Measurements from ENCODE around the gene TMEM150B. TPM values are rescaled to one million over a fixed set of nuclear protein-coding genes. Genes with fewer than 3 reads are reported as not detected.

TMEM150B gene
- total RNA-seq, 1 experiment from 2014 or later, result not detected

DNA sequence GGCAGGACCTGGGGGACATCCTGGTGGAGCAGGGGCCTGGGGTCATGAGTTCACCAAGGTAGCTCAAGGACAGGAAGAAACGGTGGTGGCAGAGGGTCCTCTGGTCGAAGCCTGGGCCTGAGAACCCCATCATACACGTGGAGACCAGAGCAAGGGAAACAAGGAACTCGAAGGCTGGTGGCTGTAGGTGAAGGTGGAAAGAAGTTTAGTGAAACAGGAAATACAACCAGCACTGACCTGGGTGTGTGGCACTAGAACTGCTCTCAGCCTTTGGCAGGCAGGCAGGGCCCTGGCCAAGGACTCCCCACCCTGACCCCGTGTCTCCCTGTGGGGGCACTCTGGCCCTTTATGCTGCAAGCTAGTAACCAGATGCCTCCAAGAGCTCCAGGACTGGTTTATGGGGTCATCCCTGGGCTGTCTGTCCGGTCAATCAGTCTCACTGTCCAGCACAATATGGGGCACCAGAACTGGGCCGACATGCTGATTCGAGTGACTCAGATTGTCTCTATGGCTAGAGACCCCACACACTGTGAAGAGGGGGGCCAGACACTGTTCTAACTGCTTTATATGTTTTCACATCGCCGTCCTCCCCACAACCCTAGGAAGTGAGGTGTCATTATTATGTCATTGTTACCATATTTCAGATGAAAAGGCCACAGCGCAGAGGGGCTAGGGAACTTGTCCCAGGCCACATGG, 25.6 kb upstream of the TMEM150B start:
- peak in 1 of 2 experiments; percentile 49 for DNase-seq (ENCODE audit: low read depth in 1 of 2, low spot score in 2 of 2)
- Histone ChIP-seq H3K27ac (no peak overlapping the region), H3K4me3 (no peak overlapping the region), H3K27me3 (replicated peaks) (peaks cover 29% of the 10 kb centered on the region), H3K36me3 (no peaks in the 10 kb centered on the region), H3K4me1 (replicated peaks) (peaks cover 33% of the 10 kb centered on the region), H3K9me3 (replicated peaks) (peaks cover 3% of the 10 kb centered on the region; the same call in 1 of the 2 replicates)

DNA sequence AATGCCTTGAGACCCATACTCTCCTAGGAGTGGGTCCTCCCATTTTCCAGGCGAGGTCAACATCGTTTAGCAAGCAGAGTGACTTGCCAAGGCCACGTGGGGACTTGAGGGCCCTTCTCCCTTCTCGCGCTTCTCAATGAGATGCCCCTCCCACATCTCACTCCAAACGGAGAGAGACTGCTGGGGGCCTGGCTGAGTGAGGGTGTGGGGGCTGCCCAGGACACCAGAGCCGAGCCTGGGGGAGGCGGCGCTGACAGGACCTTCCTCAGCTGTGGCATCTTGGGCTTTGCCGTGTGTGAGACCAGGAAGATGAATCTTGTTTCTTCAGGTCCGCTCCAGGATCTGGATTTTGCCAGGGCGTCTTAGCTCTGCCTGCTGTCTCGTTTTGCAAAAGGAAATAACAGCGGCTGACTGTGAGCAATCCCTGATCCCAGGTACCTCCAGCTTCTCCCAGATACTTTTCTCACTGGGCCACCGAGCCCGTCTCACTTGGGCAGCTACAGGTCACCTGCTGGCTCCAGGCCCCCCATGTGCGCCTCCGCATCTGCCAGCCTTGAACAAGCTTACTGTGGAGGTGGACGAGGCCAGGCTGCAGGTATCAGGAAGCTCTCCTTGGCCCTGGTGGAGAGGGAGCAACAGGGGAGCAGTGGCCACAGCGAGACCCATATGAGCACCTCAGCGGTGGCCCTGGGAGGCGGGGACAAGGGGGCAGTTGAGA, 23.3 kb upstream of the TMEM150B start:
- DNase-seq (ENCODE audit: low read depth in 1 of 2, low spot score in 2 of 2), result no peak
- no peak overlapping the region for H3K27ac ChIP-seq
- H3K4me3 ChIP-seq, result no peak overlapping the region
- H3K9me3 ChIP-seq (replicated peaks), result no peaks in the 10 kb centered on the region; the same call in 1 of the 2 replicates
- H3K4me1 ChIP-seq (replicated peaks), result peaks cover 26% of the 10 kb centered on the region
- H3K36me3 ChIP-seq, result no peaks in the 10 kb centered on the region
- peaks cover 14% of the 10 kb centered on the region for H3K27me3 ChIP-seq (replicated peaks)

GRCh38 chr19:55347442-55348009, 22.4 kb upstream of the TMEM150B start:
- H3K27ac ChIP-seq, result no peak overlapping the region
- no peak for DNase-seq (ENCODE audit: low read depth in 1 of 2, low spot score in 2 of 2)
- no peak overlapping the region for H3K4me3 ChIP-seq
- H3K9me3 ChIP-seq (replicated peaks), result no peaks in the 10 kb centered on the region; the same call in 1 of the 2 replicates
- H3K27me3 ChIP-seq (replicated peaks), result peaks cover 6% of the 10 kb centered on the region; the same call in 1 of the 2 replicates
- H3K36me3 ChIP-seq, result no peaks in the 10 kb centered on the region
- H3K4me1 ChIP-seq (replicated peaks), result peaks cover 22% of the 10 kb centered on the region

DNA sequence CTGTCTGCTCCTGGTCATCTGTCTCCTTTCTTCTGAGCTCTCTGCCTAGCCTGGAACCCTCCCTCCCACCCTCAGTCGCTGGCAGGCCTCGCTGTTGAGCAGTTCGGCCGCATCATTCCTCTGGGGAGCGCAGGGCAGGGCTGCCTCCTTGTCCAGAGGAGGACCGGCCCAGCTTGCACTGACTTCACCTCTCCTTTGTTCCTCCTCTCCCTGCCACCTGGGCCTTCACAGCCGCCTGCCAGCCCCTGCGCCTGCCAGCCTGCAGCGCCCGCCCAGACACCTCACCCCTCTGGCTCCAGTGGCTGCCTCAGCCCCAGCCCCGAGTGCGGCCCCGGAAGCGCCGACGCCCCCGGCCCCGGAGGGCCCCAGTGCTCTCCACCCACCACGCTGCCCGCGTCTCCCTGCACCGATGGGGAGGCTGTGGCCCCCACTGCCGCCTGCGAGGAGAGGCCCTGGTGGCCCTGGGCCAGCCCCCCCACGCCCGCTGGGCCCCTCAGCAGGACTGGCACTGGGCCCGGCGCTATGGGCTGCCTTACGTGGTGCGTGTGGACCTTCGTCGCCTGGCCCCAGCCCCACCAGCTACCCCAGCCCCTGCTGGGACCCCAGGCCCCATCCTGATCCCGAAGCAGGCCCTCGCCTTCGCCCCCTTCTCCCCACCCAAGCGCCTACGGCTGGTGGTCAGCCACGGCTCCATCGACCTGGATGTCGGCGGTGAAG, 21.7 kb upstream of the TMEM150B start:
- no peak overlapping the region for H3K4me3 ChIP-seq
- no peak for DNase-seq (ENCODE audit: low read depth in 1 of 2, low spot score in 2 of 2)
- peaks cover 5% of the 10 kb centered on the region; the same call in 1 of the 2 replicates for H3K36me3 ChIP-seq
- peaks cover 18% of the 10 kb centered on the region for H3K4me1 ChIP-seq (replicated peaks)
- no peaks in the 10 kb centered on the region; the same call in 1 of the 2 replicates for H3K27me3 ChIP-seq (replicated peaks)
- H3K27ac ChIP-seq, result no peak overlapping the region
- H3K9me3 ChIP-seq (replicated peaks), result no peaks in the 10 kb centered on the region; the same call in 1 of the 2 replicates

DNA sequence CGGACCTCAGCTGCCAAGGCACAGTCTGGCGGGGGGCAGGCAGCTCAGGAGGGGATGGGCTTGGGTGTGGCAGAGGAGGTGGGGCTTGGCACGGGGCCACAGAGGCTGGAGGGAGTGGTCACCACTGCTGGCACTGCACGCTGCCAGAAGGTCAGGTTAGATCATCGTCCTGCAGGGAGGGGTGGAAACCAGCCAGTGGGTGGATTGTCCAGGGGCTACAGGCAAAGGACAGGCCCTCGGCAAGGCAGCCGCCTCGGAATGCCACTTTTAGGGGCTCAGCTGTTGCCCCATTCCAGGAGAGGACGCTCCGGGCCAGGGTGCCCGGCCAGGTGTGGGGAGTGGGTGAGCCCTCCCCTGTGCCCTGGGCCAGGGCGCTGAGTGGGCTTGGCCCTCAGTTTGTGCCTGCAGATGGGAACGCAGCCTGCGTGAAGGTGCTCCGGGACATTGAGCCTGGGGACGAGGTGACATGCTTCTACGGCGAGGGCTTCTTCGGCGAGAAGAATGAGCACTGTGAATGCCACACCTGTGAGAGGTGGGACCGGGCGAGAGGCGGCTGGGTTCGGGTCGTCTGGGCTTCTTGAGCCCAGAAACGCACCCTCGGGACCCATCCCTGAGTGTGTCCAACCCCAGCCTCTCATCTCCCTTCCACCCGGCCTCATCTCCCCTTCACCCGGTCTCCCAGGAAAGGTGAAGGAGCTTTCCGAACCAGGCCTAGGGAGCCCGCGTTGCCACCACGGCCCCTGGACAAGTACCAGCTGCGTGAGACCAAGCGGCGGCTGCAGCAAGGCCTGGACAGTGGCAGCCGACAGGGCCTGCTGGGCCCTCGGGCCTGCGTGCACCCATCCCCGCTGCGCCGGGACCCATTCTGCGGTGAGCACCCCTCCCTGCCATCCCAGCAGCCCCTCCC, 20.9 kb upstream of the TMEM150B start:
- no peaks in the 10 kb centered on the region for H3K27me3 ChIP-seq (replicated peaks)
- no peak for DNase-seq (ENCODE audit: low read depth in 1 of 2, low spot score in 2 of 2)
- peaks cover 14% of the 10 kb centered on the region for H3K4me1 ChIP-seq (replicated peaks)
- no peak overlapping the region for H3K4me3 ChIP-seq
- peaks cover 5% of the 10 kb centered on the region; the same call in 1 of the 2 replicates for H3K36me3 ChIP-seq
- no peaks in the 10 kb centered on the region for H3K9me3 ChIP-seq (replicated peaks)
- H3K27ac ChIP-seq, result no peak overlapping the region

DNA sequence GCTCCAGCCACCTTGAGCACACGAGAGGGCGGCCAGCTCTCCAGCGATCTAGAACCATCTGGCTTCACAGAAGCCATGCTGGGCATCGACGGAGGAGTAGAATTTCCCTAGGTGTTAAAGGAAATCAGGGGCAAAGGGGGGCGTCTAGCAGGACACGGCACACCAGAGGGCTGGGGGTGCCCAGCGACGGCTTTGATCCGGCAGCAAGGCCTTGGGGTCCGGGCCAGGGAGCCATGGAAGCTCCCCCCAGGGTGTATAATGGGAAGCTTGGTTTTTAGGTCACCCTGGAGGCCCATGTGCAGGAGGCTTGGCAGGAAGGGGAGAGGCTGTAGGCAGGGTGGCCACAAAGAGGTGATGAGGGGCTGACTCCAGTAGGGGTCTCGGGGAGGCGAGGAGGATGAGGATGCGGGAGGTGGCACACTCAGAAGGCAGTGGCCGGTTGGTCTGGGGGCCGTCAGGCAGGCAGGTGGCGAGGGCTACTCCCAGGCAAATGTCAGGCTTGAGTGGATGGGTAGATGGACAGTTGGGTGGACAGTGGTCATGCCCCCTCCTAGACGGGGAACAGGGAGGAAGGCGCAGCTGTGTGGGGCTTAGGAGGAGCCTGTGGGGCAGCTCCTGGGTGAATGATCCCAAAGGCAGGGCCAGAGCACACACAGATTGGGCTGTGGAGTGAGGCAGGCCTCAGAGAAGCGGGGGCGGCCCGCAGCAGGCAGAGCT, 20.1 kb upstream of the TMEM150B start:
- H3K36me3 ChIP-seq, result peaks cover 5% of the 10 kb centered on the region; the same call in 1 of the 2 replicates
- H3K9me3 ChIP-seq (replicated peaks), result no peaks in the 10 kb centered on the region
- no peak for DNase-seq (ENCODE audit: low read depth in 1 of 2, low spot score in 2 of 2)
- H3K27ac ChIP-seq, result no peak overlapping the region
- H3K27me3 ChIP-seq (replicated peaks), result no peaks in the 10 kb centered on the region
- peaks cover 13% of the 10 kb centered on the region for H3K4me1 ChIP-seq (replicated peaks)
- H3K4me3 ChIP-seq, result no peak overlapping the region

GRCh38 chr19:55344444-55344843, 19.3 kb upstream of the TMEM150B start:
- H3K36me3 ChIP-seq, result peaks cover 5% of the 10 kb centered on the region; the same call in 1 of the 2 replicates
- H3K4me3 ChIP-seq, result no peak overlapping the region
- H3K4me1 ChIP-seq (replicated peaks), result peaks cover 15% of the 10 kb centered on the region
- no peaks in the 10 kb centered on the region for H3K27me3 ChIP-seq (replicated peaks)
- H3K27ac ChIP-seq, result no peak overlapping the region
- no peak for DNase-seq (ENCODE audit: low read depth in 1 of 2, low spot score in 2 of 2)
- no peaks in the 10 kb centered on the region for H3K9me3 ChIP-seq (replicated peaks)

DNA sequence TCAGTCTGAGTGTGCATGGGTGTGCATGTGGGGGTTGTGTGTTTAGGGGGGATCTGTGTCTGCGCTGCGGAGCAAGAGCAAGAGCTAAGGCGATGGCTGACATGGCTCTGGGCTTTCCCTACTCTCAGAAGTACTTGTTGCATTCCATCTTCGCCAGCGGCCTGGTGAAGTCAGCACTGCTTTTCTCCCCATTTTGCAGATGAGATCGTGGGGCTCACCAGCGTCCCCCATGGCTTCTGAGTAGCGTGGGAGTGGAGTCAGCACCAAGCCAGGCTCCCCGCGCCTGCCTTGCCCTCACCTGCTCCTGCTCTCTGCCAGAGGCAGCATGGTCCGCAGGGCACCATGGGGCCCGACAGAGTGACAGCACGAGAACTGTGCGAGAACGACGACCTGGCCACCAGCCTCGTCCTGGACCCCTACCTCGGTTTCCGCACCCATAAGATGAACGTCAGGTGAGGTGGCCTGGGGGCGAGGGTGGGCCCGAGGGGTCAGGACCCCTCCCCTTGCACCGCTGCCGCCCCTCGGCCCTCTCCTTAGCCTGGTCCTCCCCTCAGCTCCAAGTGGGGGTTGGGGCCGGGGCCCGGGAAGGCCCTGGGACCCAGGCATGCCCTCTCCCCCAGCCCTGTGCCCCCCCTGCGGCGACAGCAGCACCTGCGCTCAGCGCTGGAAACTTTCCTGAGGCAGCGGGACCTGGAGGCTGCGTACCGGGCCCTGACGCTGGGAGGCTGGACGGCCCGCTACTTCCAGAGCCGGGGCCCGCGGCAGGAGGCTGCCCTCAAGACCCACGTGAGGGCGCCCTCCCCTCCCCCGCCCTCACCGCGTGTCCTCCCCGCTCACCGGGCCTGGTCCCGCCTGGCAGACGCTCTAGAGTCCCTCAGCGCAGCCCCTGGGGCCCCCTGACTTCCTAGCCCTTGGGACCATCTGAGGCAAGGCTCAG, 16.7 kb upstream of the TMEM150B start:
- Histone ChIP-seq H3K27ac (no peak overlapping the region), H3K4me1 (replicated peaks) (peaks cover 23% of the 10 kb centered on the region), H3K4me3 (no peak overlapping the region), H3K27me3 (replicated peaks) (no peaks in the 10 kb centered on the region), H3K9me3 (replicated peaks) (no peaks in the 10 kb centered on the region), H3K36me3 (peaks cover 5% of the 10 kb centered on the region; the same call in 1 of the 2 replicates)
- peak in 1 of 2 experiments; percentile 44 for DNase-seq (ENCODE audit: low read depth in 1 of 2, low spot score in 2 of 2)

DNA sequence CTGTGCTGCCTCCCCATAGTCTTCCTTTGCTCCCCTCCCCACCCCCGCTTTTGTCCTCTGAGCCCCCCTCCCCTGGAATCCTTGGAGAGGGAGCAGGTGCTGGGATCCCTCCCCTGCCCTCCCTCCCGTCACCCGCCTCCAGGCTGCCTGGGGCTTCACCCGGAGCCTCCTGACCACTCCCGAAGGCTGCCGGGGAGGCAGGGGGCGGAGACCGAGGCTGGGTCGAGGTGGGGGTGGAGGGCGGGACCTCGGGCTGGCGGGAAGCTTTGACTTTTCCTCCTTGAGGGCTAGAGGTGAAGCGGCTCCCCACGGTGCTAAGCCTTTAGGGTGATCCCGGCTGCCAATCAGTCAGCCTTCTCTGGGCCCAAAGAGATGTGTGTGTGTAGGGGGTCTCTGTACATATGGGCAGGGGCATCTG, 16.0 kb upstream of the TMEM150B start:
- Histone ChIP-seq H3K27me3 (replicated peaks) (no peaks in the 10 kb centered on the region), H3K4me1 (replicated peaks) (peaks cover 27% of the 10 kb centered on the region), H3K4me3 (no peak overlapping the region), H3K36me3 (peaks cover 5% of the 10 kb centered on the region; the same call in 1 of the 2 replicates), H3K27ac (no peak overlapping the region), H3K9me3 (replicated peaks) (no peaks in the 10 kb centered on the region)
- DNase-seq (ENCODE audit: low read depth in 1 of 2, low spot score in 2 of 2), result peak in 1 of 2 experiments; percentile 69

DNA sequence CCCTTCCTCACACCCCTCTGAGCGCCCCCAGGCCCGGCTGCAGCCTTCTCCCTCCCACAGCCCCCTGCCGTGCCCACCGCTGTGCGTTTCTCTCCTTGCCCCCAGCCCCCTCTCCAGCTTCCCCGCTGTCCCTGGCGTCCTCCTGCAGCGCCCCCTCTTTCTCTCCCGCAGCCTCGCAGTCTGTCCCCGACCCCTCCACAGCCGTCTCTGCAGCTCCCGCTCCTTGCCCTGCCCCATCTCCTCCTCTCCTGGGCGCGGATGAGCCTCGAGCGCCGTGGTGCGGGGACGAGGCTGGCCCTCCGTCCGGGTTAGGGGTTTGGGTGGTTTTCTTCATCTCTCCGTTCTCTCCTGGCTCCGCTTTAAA, 15.6 kb upstream of the TMEM150B start:
- no peak for DNase-seq (ENCODE audit: low read depth in 1 of 2, low spot score in 2 of 2)
- no peaks in the 10 kb centered on the region for H3K9me3 ChIP-seq (replicated peaks)
- H3K36me3 ChIP-seq, result peaks cover 5% of the 10 kb centered on the region; the same call in 1 of the 2 replicates
- H3K27me3 ChIP-seq (replicated peaks), result no peaks in the 10 kb centered on the region
- peaks cover 28% of the 10 kb centered on the region for H3K4me1 ChIP-seq (replicated peaks)
- no peak overlapping the region for H3K27ac ChIP-seq
- H3K4me3 ChIP-seq, result peak overlapping the region; percentile 36

DNA sequence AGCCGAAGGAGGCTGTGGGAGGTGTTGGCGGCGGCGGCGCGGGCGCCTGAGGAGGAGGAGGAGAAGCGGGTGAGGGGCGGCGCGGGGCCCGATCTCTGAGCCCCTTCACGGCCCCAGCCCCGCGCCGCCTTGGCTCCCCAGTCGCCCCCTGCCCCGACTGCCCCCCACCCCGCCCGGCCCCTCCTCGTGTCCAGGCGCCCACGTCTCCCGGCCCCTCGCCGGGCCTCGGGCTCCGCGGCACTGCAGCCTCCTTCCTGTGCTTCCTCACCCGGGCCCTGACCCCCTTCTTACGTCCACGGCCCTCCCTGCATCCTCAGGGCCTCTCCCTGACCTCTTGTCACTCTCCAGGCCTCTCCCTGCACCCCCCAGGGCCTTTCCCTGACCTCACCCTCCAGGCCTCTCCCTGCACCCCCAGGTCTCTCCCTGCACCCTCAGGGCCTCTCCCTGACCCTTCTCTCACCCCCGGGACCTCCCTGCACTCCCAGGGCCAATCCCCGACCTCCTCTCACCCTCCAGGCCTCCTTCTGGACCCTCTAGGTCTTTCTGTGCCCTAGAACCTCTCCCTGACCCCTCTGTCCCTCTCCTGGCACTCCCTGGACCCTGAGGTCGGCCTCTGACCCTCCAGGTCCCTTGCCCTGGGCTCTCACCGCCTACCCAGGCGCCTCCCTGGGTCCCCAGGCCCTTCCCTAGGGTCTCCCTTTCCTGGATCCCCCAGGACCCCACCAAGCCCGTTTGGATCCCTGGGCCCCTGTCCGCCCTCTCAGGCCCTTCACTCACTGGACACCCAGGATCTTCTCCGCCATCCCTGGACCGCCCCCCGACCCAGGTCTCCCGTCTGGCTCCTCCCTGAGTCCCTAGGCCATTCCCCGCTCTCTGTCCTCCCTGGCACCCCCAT, 15.0 kb upstream of the TMEM150B start:
- Histone ChIP-seq H3K9me3 (replicated peaks) (no peaks in the 10 kb centered on the region), H3K27me3 (replicated peaks) (no peaks in the 10 kb centered on the region), H3K4me3 (peak overlapping the region; percentile 36), H3K4me1 (replicated peaks) (peaks cover 28% of the 10 kb centered on the region), H3K36me3 (peaks cover 5% of the 10 kb centered on the region; the same call in 1 of the 2 replicates), H3K27ac (peak overlapping the region; percentile 46)
- DNase-seq (ENCODE audit: low read depth in 1 of 2, low spot score in 2 of 2), result peak in 1 of 2 experiments; percentile 44

All from SJSA1 (cell line).